ENCODE measurements around the gene PLEKHN1.

Gene PLEKHN1

DNA sequence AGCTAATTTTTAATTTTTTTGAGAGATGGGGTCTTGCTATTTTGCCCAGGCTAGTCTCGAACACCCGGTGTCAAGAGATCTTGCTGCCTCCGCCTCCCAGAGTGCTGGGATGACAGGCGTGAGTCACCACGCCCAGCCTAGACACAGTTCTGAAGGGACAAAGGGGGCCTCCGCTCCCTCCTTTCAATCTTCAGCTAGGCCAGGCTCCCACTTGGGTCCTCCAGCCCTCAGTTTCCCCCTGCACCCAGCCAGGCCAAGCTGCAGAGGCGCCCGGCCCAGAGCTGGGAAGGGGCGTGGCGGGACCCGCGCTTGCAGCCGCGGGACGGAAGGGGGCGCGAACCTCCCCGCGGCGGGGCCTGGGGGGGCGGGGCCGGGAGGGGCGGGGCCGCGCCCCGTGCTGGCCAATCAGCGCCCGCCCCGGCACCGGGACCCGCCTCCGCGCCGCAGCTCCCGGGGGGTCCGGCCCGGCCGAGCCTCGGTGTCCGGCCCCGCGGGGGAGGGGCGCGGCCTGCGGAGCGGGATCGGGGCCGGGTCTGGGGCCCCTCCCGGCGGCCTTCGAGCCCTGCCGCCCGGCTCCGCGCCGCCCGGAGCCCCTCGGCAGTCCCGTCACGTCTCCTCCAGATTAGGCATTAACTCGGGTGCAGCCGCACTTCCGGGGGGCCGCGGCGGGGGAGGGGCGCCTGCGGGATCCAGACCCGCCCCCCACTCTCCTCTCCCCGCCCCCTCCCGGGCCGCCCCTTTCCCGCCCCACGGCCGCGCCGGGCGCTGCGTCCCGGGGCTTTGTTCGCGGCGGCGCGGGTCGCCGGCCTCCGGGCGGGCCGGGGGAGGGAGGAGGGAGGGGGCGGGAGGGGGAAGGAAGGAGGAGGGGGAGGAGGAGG is 53.1 kb downstream of the PLEKHN1 start:
- TF ChIP-seq, protein P1, sequence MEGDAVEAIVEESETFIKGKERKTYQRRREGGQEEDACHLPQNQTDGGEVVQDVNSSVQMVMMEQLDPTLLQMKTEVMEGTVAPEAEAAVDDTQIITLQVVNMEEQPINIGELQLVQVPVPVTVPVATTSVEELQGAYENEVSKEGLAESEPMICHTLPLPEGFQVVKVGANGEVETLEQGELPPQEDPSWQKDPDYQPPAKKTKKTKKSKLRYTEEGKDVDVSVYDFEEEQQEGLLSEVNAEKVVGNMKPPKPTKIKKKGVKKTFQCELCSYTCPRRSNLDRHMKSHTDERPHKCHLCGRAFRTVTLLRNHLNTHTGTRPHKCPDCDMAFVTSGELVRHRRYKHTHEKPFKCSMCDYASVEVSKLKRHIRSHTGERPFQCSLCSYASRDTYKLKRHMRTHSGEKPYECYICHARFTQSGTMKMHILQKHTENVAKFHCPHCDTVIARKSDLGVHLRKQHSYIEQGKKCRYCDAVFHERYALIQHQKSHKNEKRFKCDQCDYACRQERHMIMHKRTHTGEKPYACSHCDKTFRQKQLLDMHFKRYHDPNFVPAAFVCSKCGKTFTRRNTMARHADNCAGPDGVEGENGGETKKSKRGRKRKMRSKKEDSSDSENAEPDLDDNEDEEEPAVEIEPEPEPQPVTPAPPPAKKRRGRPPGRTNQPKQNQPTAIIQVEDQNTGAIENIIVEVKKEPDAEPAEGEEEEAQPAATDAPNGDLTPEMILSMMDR (IDR thresholded peaks at IDR 0.05; ENCODE audit: insufficient read depth, low read depth, low read length, missing control alignments): peak; percentile 35
- H3K4me3 ChIP-seq (ENCODE audit: low read length): peak overlapping the region; percentile 27
- DNase-seq (ENCODE audit: low read depth): peak; percentile 87

- TF ChIP-seq, protein P1 (IDR thresholded peaks at IDR 0.05; ENCODE audit: insufficient read depth, low read depth, low read length, missing control alignments): no peak
- no peak for DNase-seq (ENCODE audit: low read depth)
- H3K4me3 ChIP-seq (ENCODE audit: low read length): peak within 1 kb of the TSS; percentile 60
Observed at GRCh38 chr1:1020000-1020404, 53.7 kb downstream of the PLEKHN1 start, which contains the start of gene AGRN. Gene AGRN, plus strand, starts transcription at chr1:1020120. Its CDS starts 53 bp downstream, at chr1:1020173.

DNA sequence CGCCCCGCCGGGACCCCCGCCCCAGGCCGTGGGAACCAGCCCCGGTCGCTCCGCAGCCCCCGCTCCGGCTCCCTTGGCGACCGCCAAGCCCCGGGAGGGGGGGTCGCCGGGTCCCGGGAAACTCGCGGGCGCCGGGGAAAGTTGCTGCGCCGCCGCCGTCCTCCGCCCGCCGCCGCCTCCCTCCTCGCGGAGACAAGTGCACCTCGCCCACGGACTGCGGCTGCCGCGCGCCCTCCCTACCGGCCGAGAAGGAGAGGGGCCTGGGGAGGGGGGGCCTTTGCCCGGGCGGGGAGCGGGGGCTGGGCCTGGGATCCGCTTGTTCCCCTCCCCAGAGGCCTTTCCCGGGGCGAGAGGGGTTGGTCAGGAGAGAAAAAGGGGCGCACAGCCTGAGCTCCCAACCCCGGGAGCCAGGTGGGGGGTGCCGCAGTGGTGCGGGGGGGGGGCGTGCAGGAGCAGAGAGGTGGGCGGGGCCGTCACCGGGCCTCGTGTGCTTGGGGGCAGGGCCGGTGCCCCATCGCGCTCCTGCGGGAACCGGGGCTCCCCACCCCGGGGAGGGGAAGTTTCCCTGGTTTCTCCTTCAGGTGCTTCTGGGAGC is 54.2 kb downstream of the PLEKHN1 start:
- TF ChIP-seq, protein P1 (IDR thresholded peaks at IDR 0.05; ENCODE audit: insufficient read depth, low read depth, low read length, missing control alignments): no peak
- H3K4me3 ChIP-seq (ENCODE audit: low read length): peak overlapping the region; percentile 60
- DNase-seq (ENCODE audit: low read depth): peak; percentile 42

DNA sequence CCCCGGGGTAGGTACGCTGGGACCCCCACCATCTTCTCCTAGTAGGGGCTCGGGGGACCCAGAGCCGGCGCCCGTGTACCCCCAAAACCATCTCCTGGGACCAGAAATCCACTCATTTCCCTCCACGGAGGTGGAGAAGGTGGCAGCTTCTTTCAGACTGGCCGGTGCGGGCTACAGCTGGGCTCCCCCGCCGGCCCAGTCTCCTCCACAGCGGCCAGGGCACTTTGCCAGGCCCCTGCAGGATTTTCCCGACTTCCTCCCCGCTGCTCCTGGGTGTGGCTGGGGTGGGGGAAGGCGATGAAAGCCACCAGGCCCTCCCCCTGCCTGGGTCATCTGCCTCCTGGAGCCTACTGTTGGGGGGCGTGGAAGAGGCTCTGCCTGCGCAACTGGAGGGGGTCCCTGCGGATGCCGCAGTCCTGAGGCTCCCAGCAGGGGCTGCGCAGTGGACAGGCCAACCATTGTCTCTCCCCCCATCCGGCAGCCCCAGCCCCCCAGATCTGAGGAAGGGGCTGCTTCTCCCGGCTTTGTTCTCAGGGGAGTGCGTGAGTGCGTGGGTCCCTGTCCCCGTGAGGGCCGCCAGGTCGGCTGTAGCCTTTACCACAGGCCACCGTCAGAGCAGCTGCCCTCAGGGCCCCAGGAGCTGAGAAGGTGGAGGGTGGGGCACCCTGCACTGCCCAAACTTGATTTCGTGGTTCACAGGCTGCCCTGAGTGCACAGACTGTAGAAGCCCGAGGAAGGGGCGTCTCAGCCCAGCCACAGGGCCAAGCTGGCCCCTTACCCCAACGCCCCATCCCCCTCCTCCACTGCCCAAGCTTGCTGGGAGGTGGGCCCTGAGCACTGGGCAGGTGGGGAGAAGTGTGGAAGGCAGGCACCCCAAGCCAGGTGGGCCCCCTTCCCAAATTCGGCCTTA is 55.0 kb downstream of the PLEKHN1 start:
- H3K4me3 ChIP-seq (ENCODE audit: low read length): peak overlapping the region; percentile 60
- TF ChIP-seq, protein P1 (IDR thresholded peaks at IDR 0.05; ENCODE audit: insufficient read depth, low read depth, low read length, missing control alignments): no peak
- DNase-seq (ENCODE audit: low read depth): peak; percentile 63

DNA sequence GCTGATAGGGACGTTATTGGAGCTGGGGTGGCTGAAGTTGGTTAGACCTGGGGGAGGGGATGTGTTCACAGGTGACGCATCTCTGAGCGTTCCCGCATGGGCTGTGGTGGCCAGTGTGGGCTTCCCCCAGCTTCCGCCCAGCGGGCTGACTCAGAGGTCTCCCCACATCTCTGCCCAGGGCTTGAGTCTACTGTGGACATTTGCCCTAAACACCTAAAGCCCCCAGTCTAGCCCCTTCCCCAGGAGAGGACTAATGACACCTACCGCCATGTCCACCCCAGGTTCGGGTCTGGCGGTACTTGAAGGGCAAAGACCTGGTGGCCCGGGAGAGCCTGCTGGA is 55.6 kb downstream of the PLEKHN1 start:
- H3K4me3 ChIP-seq (ENCODE audit: low read length): peak overlapping the region; percentile 60
- TF ChIP-seq, protein P1 (IDR thresholded peaks at IDR 0.05; ENCODE audit: insufficient read depth, low read depth, low read length, missing control alignments): no peak
- DNase-seq (ENCODE audit: low read depth): peak; percentile 74

GRCh38 chr1:1022302-1023009 is 56.2 kb downstream of the PLEKHN1 start:
- H3K4me3 ChIP-seq (ENCODE audit: low read length): no peak overlapping the region

More at GRCh38 chr1:1022302-1023009, 56.2 kb downstream of the PLEKHN1 start:
- TF ChIP-seq, protein P1 (IDR thresholded peaks at IDR 0.05; ENCODE audit: insufficient read depth, low read depth, low read length, missing control alignments): no peak
- DNase-seq (ENCODE audit: low read depth): no peak
